B cell (primary cell): ENCODE results near the gene UBR4. TPM values are rescaled to one million over a fixed set of nuclear protein-coding genes. Genes with fewer than 3 reads are reported as not detected.

Source experiments
- ATAC-seq: fragments of 200-7000 bp; cut with Tn5 transposase; one replicate; pipeline ENCODE4 v1.10.0; 2021; ENCODE audit warnings: low read depth, mild to moderate bottlenecking, moderate number of reproducible peaks, moderate library complexity
- CTCF ChIA-PET: fragments of 350-600 bp; sonication (Branson Sonifier 250); formaldehyde crosslinking; loops from one replicate; lab custom pipeline; 2021; ENCODE audit warnings: antibody characterized with exemption, inconsistent platforms; lab: Charles Lee
- POLR2A ChIA-PET: fragments of 350-600 bp; sonication (Branson Sonifier 250); formaldehyde crosslinking; loops from one replicate; lab custom pipeline; 2021; ENCODE audit warnings: antibody characterized with exemption; lab: Charles Lee
- DNase-seq: peaks from one replicate; pipeline ENCODE4 v3.0.0; 2013
- H2AFZ ChIP-seq: 2 replicates; pipeline ENCODE4 v1.6.1; 2012; ENCODE audit warnings: mild to moderate bottlenecking, low read depth, low read length; ENCODE audit not compliant: insufficient read depth, poor library complexity, severe bottlenecking
- H3K27ac ChIP-seq, 2 donors: 1 replicate in 1 of 2; 2 replicates in 1 of 2; pipeline ENCODE4 v1.5.1; 2012 to 2013; ENCODE audit warnings: low read length in 2 of 2, mild to moderate bottlenecking in 2 of 2, moderate library complexity in 1 of 2
- H3K27me3 ChIP-seq, 4 experiments: fragments of 200-600 bp in 1 of 4; sonication (generic) in 1 of 4; replicated peaks in 1 of 4; 1 replicate in 2 of 4; 2 replicates in 2 of 4; pipeline versions ENCODE4 v1.6.1 to v1.7.0; 2013 to 2016; ENCODE audit warnings: low read length in 3 of 4, mild to moderate bottlenecking in 2 of 4, mixed read lengths in 1 of 4, moderate library complexity in 1 of 4; ENCODE audit not compliant: insufficient read depth in 4 of 4, control insufficient read depth in 3 of 4; ENCODE audit errors: control extremely low read depth in 1 of 4
- H3K36me3 ChIP-seq, 2 experiments: replicated peaks in 1 of 2; 1 replicate in 1 of 2; 2 replicates in 1 of 2; pipeline versions ENCODE4 v1.6.1 to v1.7.1; 2013; ENCODE audit warnings: low read length in 1 of 2; ENCODE audit not compliant: insufficient read depth in 2 of 2, control insufficient read depth in 1 of 2; ENCODE audit errors: control extremely low read depth in 1 of 2, extremely low read depth in 1 of 2
- H3K4me1 ChIP-seq, 2 donors: fragments of 200-600 bp in 1 of 2; sonication (generic) in 1 of 2; 1 replicate in 1 of 2; 2 replicates in 1 of 2; pipeline versions ENCODE4 v1.5.1 to v1.6.1; 2013 to 2017; ENCODE audit warnings: low read length in 2 of 2; ENCODE audit not compliant: control insufficient read depth in 2 of 2, insufficient read depth in 2 of 2
- H3K4me2 ChIP-seq: replicated peaks from 2 replicates; pipeline ENCODE3; 2012; ENCODE audit warnings: mild to moderate bottlenecking, low read depth, low read length; ENCODE audit not compliant: poor library complexity, severe bottlenecking
- H3K4me3 ChIP-seq, 5 experiments: fragments of 200-600 bp in 1 of 5; sonication (generic) in 1 of 5; 1 replicate in 3 of 5; 2 replicates in 2 of 5; pipeline versions ENCODE4 v1.5.1 to v1.7.0; 2011 to 2016; ENCODE audit warnings: low read length in 4 of 5, mild to moderate bottlenecking in 4 of 5, low read depth in 2 of 5, control low read depth in 1 of 5, moderate library complexity in 1 of 5; ENCODE audit not compliant: insufficient read depth in 1 of 5; ENCODE audit errors: control extremely low read depth in 1 of 5, extremely low read depth in 1 of 5
- H3K79me2 ChIP-seq: fragments of 200-600 bp; sonication (generic); one replicate; pipeline ENCODE4 v1.6.0; 2016; ENCODE audit warnings: low read length; ENCODE audit not compliant: control insufficient read depth, insufficient read depth
- H3K9ac ChIP-seq: fragments of 200-600 bp; sonication (generic); 2 replicates; pipeline ENCODE4 v1.6.1; 2017; ENCODE audit warnings: mild to moderate bottlenecking, low read length, moderate library complexity
- H3K9me3 ChIP-seq, 3 donors: one replicate each; pipeline versions ENCODE4 v1.6.1 to v1.7.1; 2013; ENCODE audit warnings: low read length in 2 of 3; ENCODE audit not compliant: control insufficient read depth in 2 of 3, insufficient read depth in 1 of 3; ENCODE audit errors: control extremely low read depth in 1 of 3
- H4K20me1 ChIP-seq: 2 replicates; pipeline ENCODE4 v1.6.0; 2012; ENCODE audit warnings: mild to moderate bottlenecking, low read length; ENCODE audit not compliant: insufficient read depth, control insufficient read depth, poor library complexity, severe bottlenecking
- H3K27ac Mint-ChIP-seq: one replicate; pipeline ENCODE4 v1.8.0; 2021; ENCODE audit warnings: mixed read lengths
- H3K27me3 Mint-ChIP-seq: one replicate; pipeline ENCODE4 v1.8.0; 2021; ENCODE audit warnings: mixed read lengths
- H3K4me1 Mint-ChIP-seq: one replicate; pipeline ENCODE4 v1.8.0; 2021; ENCODE audit warnings: mixed read lengths
- H3K4me3 Mint-ChIP-seq: one replicate; pipeline ENCODE4 v1.8.0; 2021; ENCODE audit warnings: mixed read lengths
- H3K9me3 Mint-ChIP-seq: one replicate; pipeline ENCODE4 v1.8.0; 2022; ENCODE audit warnings: mixed read lengths; ENCODE audit not compliant: insufficient read depth
- EZH2 ChIP-seq: IDR thresholded peaks from 2 replicates; pipeline ENCODE4 v1.6.1; 2012; ENCODE audit warnings: borderline replicate concordance, low read depth, mild to moderate bottlenecking, moderate library complexity, low read length; ENCODE audit not compliant: insufficient read depth, poor library complexity, severe bottlenecking
- WGBS: methylation state at CpG from one replicate; pipeline ENCODE4 v1.1.5; 2013; ENCODE audit warnings: missing lambda C conversion rate; ENCODE audit not compliant: insufficient coverage; 5-methylcytosine and 5-hydroxymethylcytosine counted together
- intact Hi-C: fragments of 100-400 bp; cut with micrococcal nuclease; formaldehyde crosslinking; loops from one replicate; pipeline ENCODE4 v1.10.0; 2022
- polyA plus RNA-seq: library from polyadenylated mRNA; depleted of rRNA; stranded (reverse); fragments of >200 nt; gene quantifications from 2 replicates; pipeline ENCODE4 v1.2.3, GENCODE V29; 2012
- total RNA-seq, 2 donors: library from RNA; stranded (reverse); fragments of 120-200 nt in 1 of 2; gene quantifications; 1 replicate in 1 of 2; 2 replicates in 1 of 2; pipeline versions ENCODE4 v1.2.3 to v1.2.4, GENCODE V29; 2013 to 2022
- TF ChIP-seq, protein P1 (sequence below): fragments of 200-600 bp; IDR thresholded peaks from one replicate; pipeline ENCODE4 v1.8.0; 2022; ENCODE audit warnings: antibody characterized with exemption, mild to moderate bottlenecking

Gene UBR4
- total and polyA plus RNA-seq, 2 donors (not counting 1 experiment from before 2014, with no cell fraction given), result 90.0 to 190 TPM

DNA sequence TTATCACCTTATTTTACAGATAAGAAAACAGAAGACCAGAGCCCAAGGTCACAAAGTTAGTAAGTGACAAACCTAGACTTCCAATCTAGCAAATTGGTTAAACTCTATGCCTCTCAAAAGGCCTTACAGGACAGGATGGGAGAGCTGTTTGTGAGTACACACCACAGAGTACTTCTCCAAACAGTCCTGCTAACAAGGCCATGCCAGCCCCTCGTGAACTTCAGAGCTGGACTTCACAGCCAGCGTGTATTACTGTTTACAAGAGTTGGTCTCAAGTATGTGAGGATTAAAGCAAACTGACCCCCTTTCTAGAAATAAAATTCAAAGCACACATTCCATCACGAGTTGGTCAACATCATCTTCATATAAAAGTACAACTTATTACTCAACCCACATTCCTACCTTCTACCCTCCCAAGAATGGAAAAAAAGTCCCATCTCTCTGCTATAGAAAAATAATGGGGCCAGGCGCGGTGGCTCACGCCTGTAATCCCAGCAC is 19.8 kb upstream of the UBR4 start:
- TF ChIP-seq EZH2, result no peak
- TF ChIP-seq, protein P1, sequence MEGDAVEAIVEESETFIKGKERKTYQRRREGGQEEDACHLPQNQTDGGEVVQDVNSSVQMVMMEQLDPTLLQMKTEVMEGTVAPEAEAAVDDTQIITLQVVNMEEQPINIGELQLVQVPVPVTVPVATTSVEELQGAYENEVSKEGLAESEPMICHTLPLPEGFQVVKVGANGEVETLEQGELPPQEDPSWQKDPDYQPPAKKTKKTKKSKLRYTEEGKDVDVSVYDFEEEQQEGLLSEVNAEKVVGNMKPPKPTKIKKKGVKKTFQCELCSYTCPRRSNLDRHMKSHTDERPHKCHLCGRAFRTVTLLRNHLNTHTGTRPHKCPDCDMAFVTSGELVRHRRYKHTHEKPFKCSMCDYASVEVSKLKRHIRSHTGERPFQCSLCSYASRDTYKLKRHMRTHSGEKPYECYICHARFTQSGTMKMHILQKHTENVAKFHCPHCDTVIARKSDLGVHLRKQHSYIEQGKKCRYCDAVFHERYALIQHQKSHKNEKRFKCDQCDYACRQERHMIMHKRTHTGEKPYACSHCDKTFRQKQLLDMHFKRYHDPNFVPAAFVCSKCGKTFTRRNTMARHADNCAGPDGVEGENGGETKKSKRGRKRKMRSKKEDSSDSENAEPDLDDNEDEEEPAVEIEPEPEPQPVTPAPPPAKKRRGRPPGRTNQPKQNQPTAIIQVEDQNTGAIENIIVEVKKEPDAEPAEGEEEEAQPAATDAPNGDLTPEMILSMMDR, result no peak
- H4K20me1 ChIP-seq, result no peaks in the 10 kb centered on the region
- H3K36me3 ChIP-seq, result peaks cover 5 to 83% of the 10 kb centered on the region in 2 experiments
- H3K9ac ChIP-seq, result no peak overlapping the region
- H3K4me1 Mint-ChIP-seq, result no peaks in the 10 kb centered on the region
- peaks cover 22% of the 10 kb centered on the region for H3K79me2 ChIP-seq
- no peaks in the 10 kb centered on the region for H3K9me3 ChIP-seq
- DNase-seq (no peak), ATAC-seq (no peak)
- POLR2A ChIA-PET, result no interaction called here
- H3K27ac ChIP-seq, result no peak overlapping the region
- H3K4me2 ChIP-seq, result no peak overlapping the region
- CTCF ChIA-PET, result no interaction called here
- no peaks in the 10 kb centered on the region for H3K9me3 Mint-ChIP-seq
- 100% methylated on average over 1 of the region's 6 CpGs for WGBS
- intact Hi-C loops, result no loop called here
- H3K27me3 Mint-ChIP-seq, result no peaks in the 10 kb centered on the region
- H3K4me1 ChIP-seq, result no peaks in the 10 kb centered on the region
- no peak overlapping the region for H3K4me3 ChIP-seq
- no peak overlapping the region for H2AFZ ChIP-seq
- H3K27me3 ChIP-seq, result no peaks in the 10 kb centered on the region
- H3K4me3 Mint-ChIP-seq, result no peak overlapping the region
- no peak overlapping the region for H3K27ac Mint-ChIP-seq

DNA sequence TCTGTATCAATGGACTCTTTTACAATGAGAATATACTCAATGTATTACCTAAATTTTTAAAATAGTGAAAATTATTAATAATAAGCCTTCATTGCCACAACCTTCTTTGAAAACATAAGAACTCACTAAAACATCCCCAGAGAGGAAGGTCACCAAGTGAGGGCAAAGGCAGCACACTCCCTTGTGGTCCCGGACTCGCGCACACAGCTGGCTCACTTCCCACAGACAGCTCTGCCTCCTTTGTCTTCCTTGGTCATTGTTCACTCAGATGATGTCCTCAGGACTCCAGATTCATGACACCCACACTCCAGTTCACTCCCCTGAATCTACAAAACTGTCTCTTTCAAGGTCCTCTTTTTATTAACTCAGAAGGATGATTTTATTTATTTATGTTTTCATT is 19.2 kb upstream of the UBR4 start:
- H3K27me3 Mint-ChIP-seq, result no peaks in the 10 kb centered on the region
- TF ChIP-seq, protein P1, result no peak
- TF ChIP-seq EZH2, result no peak
- intact Hi-C loops, result no loop called here

More for the DNA sequence above, 19.2 kb upstream of the UBR4 start:
- Mint-ChIP-seq H3K4me1 (no peaks in the 10 kb centered on the region), H3K9me3 (no peaks in the 10 kb centered on the region), H3K27ac (no peak overlapping the region), H3K4me3 (no peak overlapping the region)
- Histone ChIP-seq H3K27me3 (no peaks in the 10 kb centered on the region), H4K20me1 (no peaks in the 10 kb centered on the region), H3K27ac (no peak overlapping the region), H3K4me2 (no peak overlapping the region), H3K79me2 (peaks cover 20% of the 10 kb centered on the region), H3K9ac (no peak overlapping the region), H3K4me3 (no peak overlapping the region), H3K4me1 (no peaks in the 10 kb centered on the region), H3K9me3 (no peaks in the 10 kb centered on the region), H3K36me3 (peaks cover 5 to 83% of the 10 kb centered on the region in 2 experiments), H2AFZ (no peak overlapping the region)
- ChIA-PET POLR2A (no interaction called here), CTCF (no interaction called here)
- 100% methylated on average over 3 of the region's 3 CpGs for WGBS
- DNase-seq, result no peak
- ATAC-seq, result no peak
